Activated T-cell treated with anti-CD3 and anti-CD28 coated beads for 1 hour (primary cell): Measurements from ENCODE around the gene NOLC1.

ENCODE experiments used
- DNase-seq: peaks from one replicate; pipeline ENCODE4 v3.0.0-alpha.2; 2020; ENCODE audit warnings: low read depth

NOLC1 gene

DNA sequence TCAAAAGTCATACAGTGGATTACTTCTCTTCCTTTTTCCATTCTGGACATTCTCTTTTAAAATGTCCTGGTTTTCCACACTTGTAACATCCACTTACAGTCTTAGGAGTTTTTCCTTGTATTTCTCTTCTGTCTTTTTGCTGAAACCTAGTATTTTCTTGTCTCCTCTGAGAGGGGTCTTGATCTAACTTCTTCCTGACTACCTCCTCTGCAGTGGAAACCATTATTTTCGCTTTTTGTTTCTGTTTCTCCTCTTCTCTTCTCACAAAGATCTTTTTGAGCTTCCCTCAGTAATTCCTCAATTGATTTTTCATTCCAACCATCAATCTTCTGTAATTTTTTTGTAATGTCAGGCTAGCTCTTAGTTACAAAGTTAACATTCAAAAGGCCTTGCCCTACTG lies 50.2 kb downstream of the NOLC1 start:
- DNase-seq, result no peak

DNA sequence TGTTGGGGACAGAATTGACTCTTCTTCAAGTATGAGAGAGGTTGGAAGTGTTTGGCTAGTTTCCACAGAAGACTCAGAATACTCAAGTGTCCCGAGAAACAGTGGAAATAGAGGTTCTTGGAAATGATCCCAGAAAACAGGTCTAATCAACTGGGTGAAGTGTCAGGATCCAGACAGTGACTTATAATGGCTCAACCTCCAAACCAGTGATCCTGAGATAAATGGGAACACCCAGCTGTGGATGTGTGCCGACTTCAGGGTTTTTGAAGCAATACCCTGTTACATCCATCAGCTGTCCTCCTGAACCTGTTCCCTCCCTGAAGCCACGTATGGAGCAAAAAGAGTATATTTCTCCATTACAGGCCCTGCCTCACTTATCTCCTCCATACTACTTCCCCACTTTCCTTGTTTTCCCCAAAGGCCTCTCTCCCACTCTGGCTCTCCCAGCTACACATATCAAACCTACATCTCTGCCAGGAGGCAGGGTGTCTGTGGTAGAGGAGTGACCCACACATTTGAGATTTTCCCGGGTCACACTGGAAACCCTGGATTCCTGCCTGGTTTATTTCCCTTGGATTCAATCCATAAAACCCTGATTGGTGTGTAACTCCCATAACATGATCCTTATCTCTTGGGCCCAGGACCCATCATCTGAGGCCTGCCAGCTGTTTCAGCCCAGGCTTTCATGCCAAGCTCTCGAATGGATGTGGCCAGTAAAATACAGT lies 56.3 kb downstream of the NOLC1 start:
- no peak for DNase-seq

DNA sequence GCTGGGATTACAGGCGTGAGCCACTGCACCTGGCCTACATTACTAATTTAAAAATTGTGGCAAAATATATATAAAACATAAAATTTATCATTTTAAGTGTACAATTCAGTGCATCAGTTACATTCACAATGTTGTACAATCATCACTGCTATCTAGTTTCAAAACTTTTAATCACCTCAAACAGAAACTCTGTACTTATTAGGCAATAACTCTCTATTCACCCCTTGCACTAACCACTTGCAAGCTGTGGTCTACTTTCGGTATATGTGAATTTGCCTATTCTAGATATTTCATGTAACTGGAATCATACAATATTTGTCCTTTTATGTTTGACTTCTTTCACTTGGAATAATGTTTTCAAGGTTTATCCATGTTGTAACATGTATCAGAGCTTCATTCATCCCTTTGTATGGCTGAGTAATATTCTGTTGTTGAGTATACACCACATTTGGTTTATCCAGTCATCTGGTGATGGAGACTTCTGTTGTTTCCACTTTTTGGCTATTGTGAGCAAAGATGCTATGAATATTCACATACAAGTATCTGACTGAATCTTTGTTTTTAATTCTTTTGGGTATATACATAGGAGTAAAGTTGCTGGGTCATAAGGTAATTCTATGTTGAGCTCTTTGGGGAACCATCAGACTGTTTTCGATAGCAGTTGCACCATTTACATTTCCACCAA lies 59.6 kb downstream of the NOLC1 start:
- no peak for DNase-seq
